Measurements from ENCODE around the gene TCEAL2.
A peak's percentile ranks its signal among the peaks of the same experiment; 100 is the strongest.
"Not testable (repeated sequence)": the region's sequence is repeated elsewhere in the genome, so short reads cannot be mapped to it uniquely, and the experiment has no call there.

Gene TCEAL2

GRCh38 chrX:102125436-102125835 is at the start of gene TCEAL2:
TSS of gene TCEAL2 (plus strand) at chrX:102125679. CDS start at chrX:102126831, 1,152 bp downstream.
- not testable (repeated sequence) for DNase-seq

- no peak for DNase-seq
Observed at GRCh38 chrX:102077426-102077825, 48.1 kb upstream of the TCEAL2 start.

- no peak for DNase-seq
Observed at GRCh38 chrX:102085706-102086105, 39.8 kb upstream of the TCEAL2 start.

- no peak for DNase-seq
Observed at GRCh38 chrX:102113367-102113766, 12.1 kb upstream of the TCEAL2 start.

DNA sequence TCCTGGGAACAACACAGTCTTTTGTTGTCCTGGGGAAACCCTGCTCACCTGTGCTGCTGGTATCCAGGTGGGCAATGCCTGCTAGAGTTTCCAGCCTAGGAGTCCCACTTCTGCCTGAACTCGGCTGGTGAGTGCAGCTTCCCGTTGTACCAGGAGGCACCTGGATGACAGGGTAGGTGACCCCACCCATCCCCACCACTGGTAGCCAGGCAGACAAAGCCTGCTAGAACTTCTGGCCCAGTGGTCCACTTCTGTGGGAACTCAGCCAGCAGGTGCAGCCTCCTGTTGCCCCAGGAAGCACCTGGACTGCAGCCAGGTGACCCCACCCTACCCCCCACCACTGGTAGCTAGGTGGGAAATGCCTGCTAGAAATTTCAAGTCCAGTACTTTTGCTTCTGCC is 9.7 kb upstream of the TCEAL2 start:
- no peak for DNase-seq

- DNase-seq = not testable (repeated sequence)
Observed at GRCh38 chrX:102125014-102125413, 465 bp upstream of the TCEAL2 start.

DNA sequence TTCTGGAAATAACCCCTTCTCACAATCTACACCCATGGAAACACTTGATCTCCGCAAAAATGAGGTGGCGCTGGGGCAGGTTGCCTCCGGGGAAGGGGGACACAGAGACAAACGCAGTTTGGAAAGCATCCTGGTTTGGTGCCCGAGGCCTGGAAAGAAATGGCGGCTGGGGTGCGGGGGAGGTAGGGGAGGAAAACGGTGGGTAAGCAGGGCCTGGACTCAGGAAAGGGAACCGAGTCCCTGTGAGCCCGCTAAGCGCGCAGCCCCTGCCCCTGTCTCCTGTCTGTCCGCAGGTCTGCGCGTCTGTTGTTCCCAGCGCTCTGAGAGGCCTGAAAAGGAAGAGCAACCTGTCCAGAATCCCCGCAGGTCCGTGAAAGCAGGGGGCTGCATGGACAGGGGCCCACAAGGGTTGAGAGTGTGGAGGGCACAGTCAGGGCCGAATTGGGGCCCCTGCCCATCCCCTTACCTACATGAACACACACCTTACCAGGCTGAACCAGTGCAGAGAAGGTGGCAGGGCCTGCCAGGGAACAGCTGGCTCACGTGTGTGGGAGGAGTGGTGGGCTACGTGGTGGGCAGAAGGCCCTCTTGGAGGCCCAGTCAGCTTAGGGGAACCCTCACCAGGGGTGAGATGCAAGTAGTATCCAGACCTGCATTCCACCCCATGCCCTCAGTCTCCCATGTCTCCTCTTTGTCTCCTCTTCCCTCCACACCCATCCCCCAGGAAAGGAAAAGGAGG is 770 bp downstream of the TCEAL2 start:
- not testable (repeated sequence) for DNase-seq

DNA sequence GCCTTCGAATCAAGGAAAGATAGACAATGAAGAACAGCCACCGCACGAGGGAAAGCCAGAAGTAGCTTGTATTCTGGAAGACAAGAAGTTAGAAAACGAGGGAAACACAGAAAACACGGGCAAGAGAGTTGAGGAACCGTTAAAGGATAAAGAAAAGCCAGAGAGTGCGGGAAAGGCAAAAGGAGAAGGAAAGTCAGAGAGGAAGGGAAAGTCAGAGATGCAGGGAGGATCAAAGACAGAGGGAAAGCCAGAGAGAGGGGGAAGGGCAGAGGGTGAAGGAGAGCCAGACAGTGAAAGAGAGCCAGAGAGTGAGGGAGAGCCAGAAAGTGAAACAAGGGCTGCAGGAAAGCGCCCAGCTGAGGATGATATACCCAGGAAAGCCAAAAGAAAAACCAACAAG is 1.4 kb downstream of the TCEAL2 start:
- DNase-seq = no peak

DNA sequence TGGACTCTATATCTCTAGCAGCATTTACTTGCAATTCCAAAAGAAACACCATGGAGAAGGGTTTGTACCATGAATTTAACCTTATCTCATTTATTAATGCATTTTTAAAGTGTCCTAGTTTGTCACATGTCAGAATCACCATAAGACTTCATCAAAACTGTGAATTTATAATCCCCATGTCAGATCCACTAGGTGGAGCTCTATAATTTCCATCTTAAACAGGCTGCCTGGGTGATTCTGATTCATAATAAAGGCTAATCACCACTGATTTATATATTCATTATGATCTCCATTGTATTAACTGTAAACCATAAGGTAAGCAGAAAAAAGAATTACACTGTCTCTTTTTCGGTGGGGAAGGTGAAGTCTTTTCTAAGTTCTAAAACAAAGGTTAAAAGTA is 4.0 kb downstream of the TCEAL2 start:
- DNase-seq = no peak

- no peak for DNase-seq
Observed at GRCh38 chrX:102138064-102138463, 12.6 kb downstream of the TCEAL2 start.

- not testable (repeated sequence) for DNase-seq
Observed at GRCh38 chrX:102140876-102141275, 15.4 kb downstream of the TCEAL2 start.

DNA sequence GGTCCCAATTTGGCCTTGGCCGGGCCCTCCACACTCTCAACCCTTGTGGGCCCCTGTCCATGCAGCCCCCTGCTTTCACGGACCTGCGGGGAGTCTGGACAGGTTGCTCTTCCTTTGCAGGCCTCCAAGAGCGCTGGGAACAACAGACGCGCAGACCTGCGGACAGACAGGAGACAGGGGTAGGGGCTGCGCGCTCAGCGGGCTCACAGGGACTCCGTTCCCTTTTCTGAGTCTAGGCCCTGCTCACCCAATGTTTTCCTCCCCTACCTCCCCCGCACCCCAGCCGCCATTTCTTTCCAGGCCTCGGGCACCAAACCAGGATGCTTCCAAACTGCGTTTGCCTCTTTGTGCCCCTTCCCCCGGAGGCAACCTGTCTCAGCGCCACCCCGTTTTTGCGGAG is 16.2 kb downstream of the TCEAL2 start:
- DNase-seq = not testable (repeated sequence)

DNA sequence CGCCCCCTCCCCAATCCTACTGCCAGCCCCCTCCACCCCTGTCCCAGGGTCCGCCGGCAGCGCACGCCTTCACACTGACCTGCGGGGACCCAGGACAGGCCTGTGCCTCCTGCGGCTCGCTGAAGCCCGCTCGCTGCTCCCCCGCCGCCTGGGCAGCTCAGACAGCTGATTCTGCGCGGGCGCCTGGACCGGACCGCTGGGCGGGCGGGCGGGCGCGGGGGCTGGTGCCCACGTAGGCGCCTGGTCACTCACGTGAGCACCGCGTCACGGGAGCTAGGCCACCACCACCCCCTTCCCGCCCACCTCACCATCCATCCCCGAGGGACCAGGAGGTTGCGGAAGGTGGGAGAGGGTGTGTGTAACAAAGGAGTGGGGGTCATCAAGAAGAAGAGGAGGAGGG is 16.8 kb downstream of the TCEAL2 start, which contains the start of gene TCEAL6:
Gene TCEAL6, minus strand, starts transcription at position 208 of the 400 bp plus-strand sequence.
- DNase-seq = not testable (repeated sequence)

DNA sequence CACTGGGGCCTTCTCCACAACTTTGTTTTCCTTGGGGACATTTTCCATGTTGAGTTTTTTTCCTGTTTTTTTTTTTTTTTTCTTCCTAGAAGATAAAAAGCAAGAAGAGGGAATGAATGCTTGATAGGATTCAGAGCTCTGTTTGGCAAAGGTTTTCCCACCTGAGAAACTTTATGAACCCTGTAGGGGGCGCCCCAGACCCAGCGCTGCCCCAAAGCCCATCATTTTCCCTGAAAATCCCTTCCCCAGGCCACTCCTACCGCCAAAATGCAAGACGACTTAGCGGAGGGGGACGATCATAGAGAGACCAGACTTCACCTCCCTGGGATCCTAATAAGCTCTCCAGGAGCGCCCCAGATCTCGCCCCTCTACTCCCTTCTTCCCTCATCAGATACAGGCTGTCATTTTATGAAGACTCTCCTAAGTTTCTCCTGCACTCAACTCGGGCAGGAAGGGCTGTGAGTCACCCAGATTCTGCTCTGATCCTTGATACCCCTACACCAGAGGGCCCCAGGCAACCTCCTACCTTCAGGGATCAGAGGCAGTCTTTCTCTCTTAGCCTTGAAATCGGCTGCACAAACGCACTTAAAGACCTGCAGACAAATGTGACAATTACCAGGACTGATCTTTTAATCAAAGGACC is 28.9 kb downstream of the TCEAL2 start:
- DNase-seq = no peak

- DNase-seq = peak in 2 of 4 experiments; percentile 0 to 21
Observed at GRCh38 chrX:102154900-102155805, 29.7 kb downstream of the TCEAL2 start.

GRCh38 chrX:102155806-102156179 is 30.3 kb downstream of the TCEAL2 start, which contains the start of gene BEX5:
TSS of gene BEX5 (minus strand) at chrX:102155977. CDS start at chrX:102154265, 1,712 bp downstream.
- peak; percentile 0 to 52 (median 8) for DNase-seq

Data from activated naive CD4-positive, alpha-beta T cell (primary cell).